Muscle layer of duodenum (tissue), 2 donors: Measurements from ENCODE around the gene SERGEF.

ENCODE experiments used
- H3K27ac ChIP-seq: one replicate; pipeline ENCODE4 v1.7.0; 2013; ENCODE audit warnings: mild to moderate bottlenecking, low read length
- H3K27me3 ChIP-seq: one replicate; pipeline ENCODE4 v1.7.0; 2013; ENCODE audit warnings: low read depth, mild to moderate bottlenecking, control low read depth, low read length
- H3K36me3 ChIP-seq, 2 donors: one replicate each; pipeline ENCODE4 v1.7.0; 2013; ENCODE audit warnings: low read length in 2 of 2, control low read depth in 1 of 2, mild to moderate bottlenecking in 1 of 2; ENCODE audit not compliant: insufficient read depth in 2 of 2, control insufficient read depth in 1 of 2
- H3K4me1 ChIP-seq, 2 donors: one replicate each; pipeline ENCODE4 v1.7.0; 2013; ENCODE audit warnings: low read length in 2 of 2, mild to moderate bottlenecking in 2 of 2, control low read depth in 1 of 2, moderate library complexity in 1 of 2; ENCODE audit not compliant: insufficient read depth in 2 of 2, control insufficient read depth in 1 of 2
- H3K4me3 ChIP-seq, 2 donors: one replicate each; pipeline ENCODE4 v1.7.0; 2013; ENCODE audit warnings: low read length in 2 of 2, low read depth in 1 of 2, mild to moderate bottlenecking in 1 of 2
- H3K9me3 ChIP-seq, 2 donors: one replicate each; pipeline ENCODE4 v1.7.0; 2013; ENCODE audit warnings: low read length in 2 of 2, control low read depth in 1 of 2, mild to moderate bottlenecking in 1 of 2; ENCODE audit not compliant: control insufficient read depth in 1 of 2
- donor health status: healthy.

SERGEF gene

DNA sequence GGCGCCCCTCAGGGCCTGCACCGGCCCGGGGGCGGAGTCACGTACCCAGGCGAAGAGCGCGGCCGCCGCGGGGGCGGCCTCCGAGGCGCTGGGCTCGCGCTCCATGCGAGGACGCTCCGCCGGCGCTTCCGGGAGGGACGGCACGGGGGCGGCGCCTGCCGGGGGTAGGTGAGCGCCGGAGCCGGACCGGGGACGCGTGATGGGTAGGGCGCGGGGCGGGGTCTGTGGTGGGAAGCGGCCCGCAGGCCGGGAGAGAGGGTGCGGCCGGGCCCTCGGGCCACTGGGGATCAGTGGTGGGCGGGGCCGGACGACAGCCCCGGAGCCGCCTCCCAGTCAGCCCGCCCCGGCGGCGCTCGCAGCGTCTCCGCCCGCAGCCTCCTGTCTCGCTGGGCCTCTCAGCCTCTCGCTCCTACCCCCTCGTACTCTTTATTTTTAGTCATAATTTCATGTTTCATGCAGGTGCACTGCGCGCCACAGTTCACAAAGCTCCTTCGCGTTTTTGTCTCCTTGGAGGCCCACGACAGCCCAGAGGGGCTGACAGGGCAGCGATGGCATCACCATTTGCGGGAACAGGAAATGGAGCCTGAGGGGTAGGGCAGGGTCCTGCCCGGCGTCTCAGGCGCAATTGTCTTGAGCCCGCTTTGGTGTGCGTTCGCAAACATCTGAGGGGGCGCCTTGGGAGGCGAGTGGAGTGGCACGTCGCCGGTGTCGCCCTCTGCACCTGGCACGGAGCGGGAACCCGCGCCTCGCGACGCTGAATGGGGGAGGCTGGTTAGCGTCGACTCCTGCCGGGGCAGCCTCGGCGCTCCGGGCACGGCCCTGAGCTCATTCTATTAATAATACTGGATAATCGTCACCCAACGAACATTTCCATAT is at the start of gene SERGEF:
Gene SERGEF (minus strand): TSS at position 142 of the 876 bp plus-strand sequence. CDS start 37 bp downstream, at position 105.
- peak within 1 kb of the TSS; percentile 93 to 95 for H3K4me3 ChIP-seq
- no peaks in the 10 kb centered on the region for H3K36me3 ChIP-seq
- peaks cover 0 to 3% of the 10 kb centered on the region in 2 donors for H3K4me1 ChIP-seq
- H3K9me3 ChIP-seq, result no peaks in the 10 kb centered on the region
- peak within 1 kb of the TSS; percentile 51 for H3K27ac ChIP-seq
- no peaks in the 10 kb centered on the region for H3K27me3 ChIP-seq

DNA sequence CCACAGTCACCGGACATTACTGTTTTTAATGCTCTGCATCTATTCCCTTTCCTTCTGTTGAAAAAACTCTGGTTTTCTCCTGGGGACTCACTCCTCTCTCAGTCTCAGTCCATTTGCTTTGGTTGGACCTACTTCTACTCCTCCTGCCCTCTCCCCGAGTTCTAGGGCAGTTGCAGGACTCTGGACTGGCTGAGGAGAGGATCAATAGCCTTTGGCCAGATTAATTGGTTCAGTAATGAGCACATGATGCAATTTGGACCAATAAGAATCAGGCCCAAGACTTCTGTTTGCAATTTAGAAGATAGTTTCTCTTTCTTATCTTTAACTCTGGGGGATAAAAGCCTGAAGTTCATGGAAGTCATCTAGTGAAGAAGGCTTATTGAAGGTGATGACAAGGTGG is 48.5 kb upstream of the SERGEF start:
- H3K27me3 ChIP-seq, result no peaks in the 10 kb centered on the region
- H3K36me3 ChIP-seq, result no peaks in the 10 kb centered on the region
- H3K4me1 ChIP-seq, result no peaks in the 10 kb centered on the region
- H3K27ac ChIP-seq, result no peak overlapping the region
- no peaks in the 10 kb centered on the region for H3K9me3 ChIP-seq
- H3K4me3 ChIP-seq, result no peak overlapping the region

GRCh38 chr11:18056561-18057181 is 43.8 kb upstream of the SERGEF start:
- Histone ChIP-seq H3K4me1 (no peaks in the 10 kb centered on the region), H3K4me3 (no peak overlapping the region), H3K9me3 (no peaks in the 10 kb centered on the region), H3K27me3 (no peaks in the 10 kb centered on the region), H3K36me3 (no peaks in the 10 kb centered on the region), H3K27ac (no peak overlapping the region)

DNA sequence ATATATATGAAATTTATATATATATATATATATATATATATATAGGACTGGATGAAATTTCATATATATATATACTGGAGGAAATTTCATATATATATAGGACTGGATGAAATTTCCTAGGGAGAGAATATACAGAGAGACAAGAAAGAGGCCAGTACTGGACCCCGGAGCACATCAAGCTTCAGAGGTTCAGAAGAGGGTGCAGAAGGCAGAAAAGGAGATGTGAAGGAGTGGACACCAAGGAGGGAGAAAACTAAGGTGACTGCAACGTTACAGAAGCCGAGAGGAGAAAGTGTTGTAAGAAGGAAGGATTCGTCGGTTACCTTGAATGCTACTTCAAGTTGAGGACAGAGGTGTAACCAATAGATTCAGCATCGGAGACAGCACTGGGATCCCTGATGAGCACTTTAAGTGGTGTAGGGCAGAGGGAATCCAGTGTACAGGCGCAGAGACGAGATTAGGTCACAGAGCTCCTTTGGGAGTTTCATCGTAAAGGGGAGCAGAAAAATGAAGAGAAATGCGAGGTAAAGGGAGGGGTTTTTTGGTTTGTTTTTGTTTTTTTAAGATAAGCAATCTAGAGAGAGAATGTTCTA is 41.8 kb upstream of the SERGEF start:
- Histone ChIP-seq H3K27me3 (no peaks in the 10 kb centered on the region), H3K4me3 (no peak overlapping the region), H3K36me3 (no peaks in the 10 kb centered on the region), H3K4me1 (no peaks in the 10 kb centered on the region), H3K9me3 (no peaks in the 10 kb centered on the region), H3K27ac (no peak overlapping the region)

- H3K27ac ChIP-seq, result no peak overlapping the region
- no peaks in the 10 kb centered on the region for H3K9me3 ChIP-seq
- no peaks in the 10 kb centered on the region for H3K36me3 ChIP-seq
- no peak overlapping the region for H3K4me3 ChIP-seq
- H3K27me3 ChIP-seq, result peaks cover 3% of the 10 kb centered on the region
- H3K4me1 ChIP-seq, result peaks cover 0 to 7% of the 10 kb centered on the region in 2 donors
Observed at GRCh38 chr11:18050848-18051247, 38.0 kb upstream of the SERGEF start.

GRCh38 chr11:18046116-18046777 is 33.4 kb upstream of the SERGEF start, which contains the start of gene TPH1:
TPH1 (minus strand) TSS chr11:18046269; CDS start chr11:18040762, 5,507 bp downstream.
- Histone ChIP-seq H3K4me1 (peaks cover 0 to 7% of the 10 kb centered on the region in 2 donors), H3K27ac (no peak within 1 kb of the TSS), H3K36me3 (no peaks in the 10 kb centered on the region), H3K4me3 (peak within 1 kb of the TSS in 1 of 2 donors; percentile 33), H3K27me3 (peaks cover 8% of the 10 kb centered on the region), H3K9me3 (no peaks in the 10 kb centered on the region)

- H3K9me3 ChIP-seq, result no peaks in the 10 kb centered on the region
- H3K36me3 ChIP-seq, result no peaks in the 10 kb centered on the region
- no peak overlapping the region for H3K27ac ChIP-seq
- no peaks in the 10 kb centered on the region for H3K27me3 ChIP-seq
- no peaks in the 10 kb centered on the region for H3K4me1 ChIP-seq
- no peak overlapping the region for H3K4me3 ChIP-seq
Observed at GRCh38 chr11:18036456-18036855, 23.6 kb upstream of the SERGEF start.

- H3K9me3 ChIP-seq, result no peaks in the 10 kb centered on the region
- no peaks in the 10 kb centered on the region for H3K4me1 ChIP-seq
- H3K27me3 ChIP-seq, result no peaks in the 10 kb centered on the region
- H3K36me3 ChIP-seq, result no peaks in the 10 kb centered on the region
- no peak overlapping the region for H3K27ac ChIP-seq
- H3K4me3 ChIP-seq, result no peak overlapping the region
Observed at GRCh38 chr11:18027475-18027874, 14.6 kb upstream of the SERGEF start.

DNA sequence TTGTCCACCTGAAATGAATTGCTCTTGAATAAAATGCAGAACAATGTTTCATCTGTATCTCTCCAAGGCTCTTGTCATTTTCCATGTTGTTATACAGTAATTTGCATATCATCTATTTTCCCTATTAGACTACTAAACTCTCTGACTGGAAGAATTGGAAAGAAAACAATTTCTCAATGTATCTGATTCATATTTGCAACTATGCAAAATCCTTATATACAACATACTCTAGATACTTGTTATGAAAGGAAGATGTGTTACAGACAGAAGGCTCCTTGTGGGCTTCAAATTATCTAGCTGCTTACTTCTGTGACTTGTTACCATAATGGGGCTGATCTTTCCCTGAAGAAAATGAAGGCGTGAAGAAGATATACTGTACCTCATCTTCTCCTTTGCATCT is 9.6 kb upstream of the SERGEF start:
- no peak overlapping the region for H3K4me3 ChIP-seq
- H3K27me3 ChIP-seq, result no peaks in the 10 kb centered on the region
- H3K27ac ChIP-seq, result no peak overlapping the region
- no peaks in the 10 kb centered on the region for H3K9me3 ChIP-seq
- no peaks in the 10 kb centered on the region for H3K4me1 ChIP-seq
- H3K36me3 ChIP-seq, result no peaks in the 10 kb centered on the region

DNA sequence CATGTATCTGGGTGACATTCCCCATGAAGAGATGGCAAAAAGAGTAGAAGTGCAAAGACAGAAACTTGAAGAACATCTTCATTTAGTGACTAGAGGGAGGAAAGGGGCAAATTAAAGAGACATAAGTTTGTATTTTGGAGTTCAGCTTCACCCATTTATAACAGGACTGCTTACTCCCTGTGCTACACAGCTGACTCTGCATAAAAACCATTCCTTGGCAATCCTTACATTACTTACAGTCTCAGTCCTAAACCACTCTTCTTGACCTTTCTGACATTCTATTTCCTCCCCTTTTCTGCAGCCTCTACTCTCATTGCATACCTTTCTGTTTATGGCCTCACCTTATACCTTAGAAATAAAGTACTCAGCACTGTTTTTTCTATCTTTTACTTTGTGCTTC is 6.8 kb upstream of the SERGEF start:
- Histone ChIP-seq H3K4me3 (no peak overlapping the region), H3K36me3 (no peaks in the 10 kb centered on the region), H3K27me3 (no peaks in the 10 kb centered on the region), H3K4me1 (no peaks in the 10 kb centered on the region), H3K27ac (no peak overlapping the region), H3K9me3 (no peaks in the 10 kb centered on the region)

- no peaks in the 10 kb centered on the region for H3K36me3 ChIP-seq
- no peaks in the 10 kb centered on the region for H3K9me3 ChIP-seq
- H3K4me1 ChIP-seq, result peaks cover 0 to 3% of the 10 kb centered on the region in 2 donors
- no peak overlapping the region for H3K27ac ChIP-seq
- no peak overlapping the region for H3K4me3 ChIP-seq
- H3K27me3 ChIP-seq, result no peaks in the 10 kb centered on the region
Observed at GRCh38 chr11:18016789-18017188, 3.9 kb upstream of the SERGEF start.
